ENCODE results near the gene CACNA2D3. TPM values are rescaled to one million over a fixed set of nuclear protein-coding genes. Genes with fewer than 3 reads are reported as not detected.
"Not testable (repeated sequence)": the region's sequence is repeated elsewhere in the genome, so short reads cannot be mapped to it uniquely, and the experiment has no call there.

Gene CACNA2D3
- 1 to 10 TPM; 1.5 to 2.1 (median 1.7) TPM for polyA plus RNA-seq (ENCODE audit: insufficient read length in 4 of 4)

DNA sequence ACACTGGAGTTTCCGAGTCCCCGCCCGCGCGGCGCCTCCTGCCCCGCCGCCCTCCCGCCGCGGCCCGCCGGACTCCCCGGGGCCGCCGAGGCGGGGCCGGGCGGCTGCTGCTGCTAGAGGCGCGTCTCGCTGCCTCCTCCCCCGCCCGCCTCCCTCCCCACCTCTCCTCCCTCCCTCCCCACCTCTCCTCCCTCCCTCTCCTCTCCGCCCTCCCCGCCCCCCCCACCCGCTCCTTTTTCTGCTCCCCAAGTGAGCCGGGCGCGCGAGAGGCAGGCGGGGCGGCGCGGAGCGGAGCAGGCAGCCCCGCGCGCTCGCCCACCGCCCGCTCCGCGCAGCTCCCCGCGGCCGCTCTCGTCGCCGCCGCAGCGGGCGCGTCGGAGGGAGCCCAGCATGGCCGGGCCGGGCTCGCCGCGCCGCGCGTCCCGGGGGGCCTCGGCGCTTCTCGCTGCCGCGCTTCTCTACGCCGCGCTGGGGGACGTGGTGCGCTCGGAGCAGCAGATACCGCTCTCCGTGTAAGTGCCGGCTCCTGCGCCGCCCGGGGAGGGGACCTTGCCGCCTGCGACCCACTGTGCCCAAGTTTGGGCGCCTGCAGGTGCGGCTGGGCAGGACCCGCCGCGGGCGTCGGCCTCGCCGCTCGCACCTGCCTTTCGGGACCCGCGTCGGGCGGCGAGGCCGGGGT, at the start of gene CACNA2D3:
Gene CACNA2D3, plus strand, starts transcription at position 229 of the 679 bp plus-strand sequence.
- DNase-seq (ENCODE audit: low read depth in 4 of 4, low spot score in 3 of 4): no peak

DNA sequence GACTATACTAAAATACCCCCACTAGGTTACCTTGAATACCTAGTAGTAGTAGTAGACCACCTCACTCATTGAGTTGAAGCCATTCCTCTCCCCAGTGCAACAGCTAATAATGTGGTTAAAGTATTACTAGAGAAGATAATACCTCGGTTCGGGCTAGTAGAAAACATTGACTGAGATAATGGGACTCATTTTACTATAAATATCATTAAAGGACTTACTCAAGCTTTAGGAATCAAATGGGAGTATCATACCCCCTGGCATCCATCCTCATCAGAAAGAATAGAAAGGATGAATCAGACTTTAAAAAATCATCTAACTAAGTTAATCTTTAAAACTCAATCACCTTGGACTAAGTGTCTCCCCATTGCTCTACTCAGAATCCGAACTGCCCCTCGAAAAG, 49.0 kb upstream of the CACNA2D3 start:
- DNase-seq (ENCODE audit: low read depth in 4 of 4, low spot score in 3 of 4): no peak

DNA sequence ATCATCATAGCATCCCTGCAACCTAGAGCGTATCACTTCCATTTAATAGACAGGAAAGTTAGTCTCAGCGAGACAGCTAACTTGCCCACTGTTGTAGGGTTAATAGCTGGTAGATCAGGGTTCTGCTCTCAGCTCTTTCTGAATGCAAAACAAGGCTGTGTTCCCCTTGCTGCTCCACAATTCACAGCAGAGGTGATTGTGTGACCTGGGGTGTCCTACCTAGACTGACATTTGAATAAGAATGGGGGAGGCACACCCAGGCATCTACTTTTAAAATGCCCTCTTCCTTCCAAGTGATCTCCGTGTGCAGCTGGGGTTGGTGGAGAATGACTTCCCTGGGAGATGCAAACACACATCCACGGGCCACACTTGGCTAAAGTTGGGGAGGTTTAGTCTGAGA, 43.0 kb upstream of the CACNA2D3 start:
- DNase-seq (ENCODE audit: low read depth in 4 of 4, low spot score in 3 of 4): no peak

DNA sequence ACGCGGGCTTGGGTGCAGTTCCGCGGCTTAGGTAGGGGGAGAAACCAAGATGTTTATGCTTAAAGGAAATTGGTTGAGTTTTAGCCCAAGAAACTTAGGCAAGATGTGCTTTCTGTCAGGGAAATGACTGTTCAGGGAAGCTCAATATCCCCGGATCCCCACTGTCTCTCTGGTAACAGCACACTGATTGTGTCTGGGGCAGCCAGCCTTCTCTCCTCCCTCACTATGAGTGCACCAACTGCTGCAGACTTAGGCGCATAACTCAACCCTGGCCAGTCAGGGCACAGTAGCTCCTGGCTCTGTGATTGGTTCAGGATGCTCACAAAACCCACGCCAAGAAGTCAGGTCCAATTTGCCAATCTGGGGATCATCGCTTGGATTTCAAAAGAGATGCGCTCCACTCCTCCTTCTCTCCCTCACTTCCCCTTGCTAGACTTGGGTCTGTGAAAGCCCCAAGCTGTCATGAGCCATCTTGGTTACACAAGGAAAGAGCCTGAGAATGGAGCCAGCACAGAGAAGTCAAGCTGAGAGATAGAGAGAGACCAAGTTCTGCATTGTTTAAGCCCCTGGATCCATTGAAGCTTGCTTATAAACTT, 42.5 kb upstream of the CACNA2D3 start:
- DNase-seq (ENCODE audit: low read depth in 4 of 4, low spot score in 3 of 4): no peak

DNA sequence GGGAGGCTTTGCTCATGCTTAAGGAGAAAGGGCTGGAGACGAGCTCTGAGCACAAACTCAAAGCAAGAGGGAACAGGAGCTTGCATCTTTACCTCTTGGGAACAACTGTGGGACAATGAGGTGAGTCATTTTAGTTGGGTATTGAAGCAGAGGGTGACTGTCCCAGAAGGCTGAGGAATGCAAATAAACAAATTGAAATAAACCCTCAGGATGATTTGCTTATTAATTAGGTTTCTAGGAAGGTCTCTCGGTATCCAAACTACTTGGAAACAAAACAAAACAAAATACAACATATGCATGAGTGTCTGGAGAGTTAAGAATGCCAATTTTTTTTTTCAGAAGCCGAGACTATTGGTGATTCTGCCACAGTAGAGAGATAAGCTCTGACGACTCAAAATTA, 38.4 kb upstream of the CACNA2D3 start:
- DNase-seq (ENCODE audit: low read depth in 4 of 4, low spot score in 3 of 4): no peak

DNA sequence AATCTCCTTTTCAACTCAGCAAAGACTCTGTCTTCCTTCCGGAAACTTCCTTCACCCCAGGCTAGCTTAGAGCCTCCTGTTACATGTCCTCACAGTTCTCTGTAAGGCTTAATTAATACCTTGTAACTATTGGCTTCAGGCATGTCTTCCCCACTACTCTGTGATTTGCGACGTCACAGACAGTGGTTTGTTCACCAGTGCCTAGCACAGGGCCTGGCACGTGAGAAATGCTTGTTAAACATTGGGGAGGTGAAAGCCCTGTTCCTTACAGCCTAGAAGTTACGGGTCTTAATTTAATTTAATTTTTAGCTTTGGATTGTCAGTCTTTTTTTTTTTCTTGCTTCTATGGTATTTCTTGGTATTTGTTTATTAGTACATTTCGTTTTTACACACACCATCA, 36.4 kb upstream of the CACNA2D3 start:
- no peak for DNase-seq (ENCODE audit: low read depth in 4 of 4, low spot score in 3 of 4)

DNA sequence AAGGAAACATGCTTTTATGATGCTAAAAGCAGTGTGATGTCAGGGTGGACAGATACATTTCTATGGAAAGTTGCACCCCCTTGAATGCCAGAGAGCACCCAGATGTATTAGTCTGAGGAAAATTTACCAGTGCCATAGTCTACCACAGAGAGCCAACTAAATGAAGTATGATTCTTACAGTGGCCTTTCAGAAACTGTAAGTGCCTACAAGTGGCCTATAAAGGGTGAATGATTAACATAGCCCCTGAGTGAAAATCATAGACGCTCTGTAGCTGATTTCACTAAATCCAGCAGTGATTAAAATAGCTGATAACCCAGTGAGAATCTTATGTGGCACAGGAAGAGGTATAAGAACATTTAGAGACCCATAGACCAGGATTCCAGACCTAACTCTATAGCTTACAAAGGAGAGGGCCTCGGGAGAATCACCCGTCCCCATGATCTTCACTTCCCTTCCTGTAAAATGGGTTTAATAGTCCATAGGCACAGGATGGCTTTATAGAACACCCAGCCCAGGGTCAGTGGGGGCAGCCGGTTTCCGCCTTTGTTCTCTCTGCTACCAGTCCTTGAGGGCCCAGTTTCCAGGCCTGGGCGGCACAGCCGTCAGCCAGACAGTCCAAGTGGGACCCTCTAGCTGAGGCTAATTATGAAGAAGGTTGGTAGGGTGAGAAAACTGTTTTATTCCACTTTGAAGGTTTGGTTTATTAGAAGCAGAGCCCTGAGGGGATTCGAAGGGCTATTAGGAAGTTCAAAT, 35.5 kb upstream of the CACNA2D3 start:
- DNase-seq (ENCODE audit: low read depth in 4 of 4, low spot score in 3 of 4): no peak

DNA sequence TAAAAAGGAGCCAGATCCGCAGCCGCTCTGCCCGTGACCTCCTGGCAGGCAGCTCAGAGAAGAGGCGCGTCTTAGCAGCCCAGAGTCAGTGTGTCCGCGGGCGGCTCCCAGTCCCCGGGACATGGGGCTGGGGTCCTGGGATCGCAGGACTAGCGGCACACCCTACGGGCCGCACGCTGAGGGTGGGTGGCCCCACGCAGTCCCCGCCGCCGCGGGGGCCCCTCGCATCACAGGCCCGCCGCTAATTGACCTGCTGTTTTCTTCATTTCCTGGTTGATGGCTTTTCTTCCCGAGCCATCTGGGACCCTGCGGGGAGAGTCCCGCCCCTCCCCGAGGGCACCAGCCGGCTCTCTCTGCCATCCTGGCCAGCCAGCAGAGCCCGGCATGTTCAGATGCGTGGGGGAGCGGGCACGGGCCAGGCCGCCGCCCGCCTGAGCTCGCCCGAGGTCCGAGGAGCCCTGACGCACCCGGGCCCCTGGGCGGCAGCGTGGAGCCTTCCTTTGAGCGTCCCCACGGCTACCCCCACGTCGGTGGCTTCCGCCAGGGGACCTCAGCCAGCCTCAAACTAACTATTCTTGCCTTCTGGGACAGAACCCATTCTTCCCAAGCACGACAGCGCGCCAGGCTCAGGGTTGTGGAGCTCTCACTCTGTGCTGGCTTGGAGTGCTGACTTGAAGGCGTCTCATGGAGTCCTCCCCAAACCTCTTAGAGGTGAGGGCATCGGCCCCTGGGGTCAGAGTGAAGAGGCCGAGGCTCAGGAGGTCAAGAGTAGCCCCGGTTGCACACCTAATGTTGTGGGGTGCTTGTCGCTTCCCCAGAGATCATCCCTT, 34.6 kb upstream of the CACNA2D3 start:
- DNase-seq (ENCODE audit: low read depth in 4 of 4, low spot score in 3 of 4): no peak

DNA sequence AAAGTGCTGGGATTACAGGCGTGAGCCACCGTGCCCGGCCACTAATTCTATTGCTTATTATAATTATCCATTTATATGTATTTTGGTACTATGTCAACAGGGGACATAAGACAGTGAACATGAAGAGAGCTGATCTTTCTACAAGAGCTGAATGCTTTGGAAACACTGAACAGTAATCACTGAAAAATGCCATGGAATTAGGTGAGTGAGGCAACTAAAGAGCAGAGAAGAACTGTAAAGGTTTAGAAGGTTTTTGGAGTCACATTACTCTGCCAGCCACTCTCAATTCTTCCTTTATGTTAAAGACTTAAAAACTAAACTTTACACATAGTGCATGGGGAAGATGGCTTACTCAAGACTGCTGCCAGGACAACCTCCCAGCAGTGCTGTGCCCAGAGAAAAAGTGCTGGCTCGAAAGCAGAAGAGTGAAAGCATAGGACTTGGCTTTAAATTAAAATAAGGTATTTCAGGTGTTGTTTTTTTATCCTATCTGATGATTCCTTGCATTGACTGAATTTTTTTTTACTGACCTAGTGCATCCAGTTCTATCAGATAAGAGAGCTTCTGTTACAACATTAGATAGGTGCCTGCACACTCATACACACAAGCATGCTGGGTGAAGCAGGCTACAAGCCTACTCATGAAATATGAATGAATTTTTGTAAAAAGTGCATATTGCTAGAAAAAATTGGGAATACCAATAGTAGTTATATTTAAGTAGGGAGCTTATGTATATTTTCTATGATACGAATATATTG, 28.7 kb upstream of the CACNA2D3 start:
- DNase-seq (ENCODE audit: low read depth in 4 of 4, low spot score in 3 of 4): no peak

DNA sequence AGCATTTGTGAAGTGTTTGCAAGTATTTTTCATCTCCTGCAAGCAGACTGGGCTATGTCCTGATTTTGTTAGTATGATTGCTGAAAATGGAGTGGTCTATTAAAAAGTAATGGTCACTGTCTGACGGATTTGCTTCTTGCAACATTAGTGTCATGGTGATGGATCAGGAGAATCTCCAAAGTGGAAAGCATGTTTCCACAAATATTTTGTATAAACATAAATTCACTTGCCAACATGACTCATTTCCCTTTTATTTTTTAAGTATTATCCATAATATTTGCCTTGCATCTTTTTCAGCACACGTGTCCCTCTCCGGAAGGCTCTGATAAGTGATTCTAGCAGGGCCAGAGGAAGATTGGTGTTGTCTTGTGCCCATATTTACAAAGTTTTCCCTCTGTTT, 27.4 kb upstream of the CACNA2D3 start:
- no peak for DNase-seq (ENCODE audit: low read depth in 4 of 4, low spot score in 3 of 4)

DNA sequence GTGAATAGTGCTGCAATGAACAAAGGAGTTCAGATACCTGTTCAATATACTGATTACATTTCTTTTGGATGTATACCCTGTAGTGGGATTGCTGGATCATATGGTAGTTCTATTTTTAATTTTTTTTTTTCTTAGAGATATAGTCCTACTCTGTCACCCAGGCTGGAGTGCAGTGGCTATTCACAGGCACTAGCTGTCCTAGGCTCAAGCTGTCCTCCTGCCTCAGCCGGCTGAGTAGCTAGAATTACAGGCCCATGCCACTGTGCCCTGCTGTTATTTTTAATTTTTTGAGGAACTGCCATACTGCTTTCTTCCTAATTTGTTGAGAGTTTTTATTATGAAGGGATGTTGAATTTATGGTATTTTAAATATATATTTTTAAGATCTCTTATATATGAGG, 23.0 kb upstream of the CACNA2D3 start:
- no peak for DNase-seq (ENCODE audit: low read depth in 4 of 4, low spot score in 3 of 4)

DNA sequence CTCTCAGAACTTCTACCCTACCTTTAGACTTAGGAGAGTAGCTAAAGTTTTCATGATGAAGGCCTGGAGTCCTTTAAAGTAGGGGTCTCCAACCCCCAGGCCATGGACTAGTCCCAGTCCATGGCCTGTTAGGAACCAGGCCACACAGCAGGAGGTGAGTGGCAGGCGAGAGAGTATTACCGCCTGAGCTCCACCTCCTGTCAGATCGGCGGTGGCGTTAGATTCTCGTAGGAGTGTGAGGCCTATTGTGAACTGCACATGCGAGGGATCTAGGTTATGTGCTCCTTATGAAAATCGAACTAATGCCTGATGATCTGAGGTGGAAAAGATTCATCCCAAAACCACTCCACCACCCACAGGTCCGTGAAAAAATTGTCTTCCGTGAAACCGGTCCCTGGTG, 18.3 kb upstream of the CACNA2D3 start:
- no peak for DNase-seq (ENCODE audit: low read depth in 4 of 4, low spot score in 3 of 4)

DNA sequence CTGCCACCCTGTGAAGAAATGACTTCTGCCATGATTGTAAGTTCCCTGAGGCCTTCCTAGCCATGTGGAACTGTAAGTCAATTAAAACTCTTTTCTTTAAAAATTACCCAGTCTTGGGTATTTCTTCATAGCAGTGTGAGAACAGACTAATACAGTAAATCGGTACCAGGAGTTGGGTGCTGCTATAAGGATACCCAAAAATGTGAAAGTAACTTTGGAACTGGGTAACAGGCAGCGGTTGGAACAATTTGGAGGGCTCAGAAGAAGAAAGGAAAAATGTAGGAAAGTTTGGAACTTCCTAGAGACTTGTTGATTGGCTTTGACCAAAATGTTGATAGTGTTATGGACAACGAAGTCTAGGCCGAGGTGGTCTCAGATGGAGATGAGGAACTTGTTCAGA, 6.2 kb upstream of the CACNA2D3 start:
- DNase-seq (ENCODE audit: low read depth in 4 of 4, low spot score in 3 of 4): not testable (repeated sequence)

DNA sequence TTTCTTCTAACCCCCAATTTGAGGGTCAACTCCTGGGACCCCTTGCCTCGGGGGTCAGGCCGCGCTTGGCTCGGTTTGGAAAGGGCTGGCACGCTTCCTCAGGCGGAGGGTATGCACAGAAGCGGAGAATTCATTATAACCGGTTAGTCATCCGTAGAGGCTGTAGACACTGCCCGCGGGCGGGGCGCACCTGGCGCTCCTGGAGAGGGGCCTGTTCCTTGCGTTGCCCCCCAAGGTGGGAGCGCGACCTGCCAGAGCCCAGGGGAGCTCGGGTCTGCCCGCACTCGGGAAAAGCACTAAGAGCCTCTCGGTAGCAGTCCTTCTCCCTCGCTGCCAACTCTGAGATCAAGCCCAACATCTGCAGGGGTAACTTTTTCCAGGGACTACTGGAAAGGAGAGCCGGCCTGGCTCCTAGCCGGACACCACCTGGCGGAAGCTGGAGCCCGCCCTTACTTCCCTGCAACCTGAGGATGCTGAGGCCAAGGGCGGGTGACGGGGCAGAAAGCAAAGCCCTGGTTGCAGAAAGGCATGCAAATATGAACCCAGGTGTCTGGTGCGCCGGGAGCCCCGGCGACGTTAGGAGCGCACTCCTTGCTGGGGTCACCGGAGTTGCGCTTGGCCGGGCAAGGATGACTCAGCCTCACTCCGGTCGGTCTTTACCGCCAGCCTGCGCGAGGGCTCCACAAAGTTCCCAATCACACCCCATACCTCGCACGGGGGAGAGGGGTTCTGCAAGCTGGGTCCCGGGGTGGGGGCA, 1.5 kb upstream of the CACNA2D3 start:
- no peak for DNase-seq (ENCODE audit: low read depth in 4 of 4, low spot score in 3 of 4)

DNA sequence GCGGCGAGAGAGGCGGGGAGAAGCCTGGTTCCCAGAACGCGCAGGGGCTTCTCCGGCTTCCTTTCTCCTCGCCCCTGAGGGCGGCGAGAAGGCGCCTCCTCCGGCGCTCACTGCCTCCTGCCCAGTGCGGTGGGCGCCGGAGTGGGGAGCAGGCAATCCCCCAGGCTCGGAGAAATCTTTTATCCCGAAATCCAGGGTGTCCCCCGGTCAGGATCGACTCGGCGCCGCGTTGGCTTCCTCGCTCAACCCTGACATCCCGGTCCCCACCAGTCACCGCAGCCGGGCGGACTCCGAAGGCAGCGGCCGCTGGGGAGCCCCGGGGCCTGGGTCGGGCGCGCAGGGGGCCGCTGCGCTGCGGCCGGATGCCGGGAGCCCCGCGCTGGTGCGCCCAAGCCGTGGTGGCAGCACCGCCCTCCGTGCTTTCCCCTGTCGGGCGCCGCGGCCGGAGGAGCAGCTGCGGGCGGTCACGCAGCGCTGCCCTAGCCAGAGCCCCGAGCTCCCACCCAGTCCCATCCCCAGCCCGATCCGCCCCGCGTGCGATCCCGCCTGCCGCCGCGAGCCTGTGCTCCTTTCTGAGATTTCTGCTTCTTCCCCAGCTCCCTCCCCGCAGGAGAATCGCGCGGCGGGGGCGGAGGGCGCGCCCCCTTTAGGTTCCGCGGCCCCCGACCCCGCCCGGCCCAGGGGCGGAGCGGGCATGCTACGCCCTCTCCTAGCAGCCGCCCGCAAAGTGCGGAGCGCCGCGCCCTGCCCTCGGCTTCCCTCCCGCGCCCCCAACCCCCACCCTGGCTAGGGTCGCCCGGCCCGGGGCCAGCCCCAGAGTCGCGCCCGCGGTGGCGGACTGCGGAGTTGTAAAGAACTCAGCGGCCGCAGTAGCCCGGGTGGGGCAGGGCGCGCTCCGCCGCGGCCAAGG, 683 bp upstream of the CACNA2D3 start:
- no peak for DNase-seq (ENCODE audit: low read depth in 4 of 4, low spot score in 3 of 4)

DNA sequence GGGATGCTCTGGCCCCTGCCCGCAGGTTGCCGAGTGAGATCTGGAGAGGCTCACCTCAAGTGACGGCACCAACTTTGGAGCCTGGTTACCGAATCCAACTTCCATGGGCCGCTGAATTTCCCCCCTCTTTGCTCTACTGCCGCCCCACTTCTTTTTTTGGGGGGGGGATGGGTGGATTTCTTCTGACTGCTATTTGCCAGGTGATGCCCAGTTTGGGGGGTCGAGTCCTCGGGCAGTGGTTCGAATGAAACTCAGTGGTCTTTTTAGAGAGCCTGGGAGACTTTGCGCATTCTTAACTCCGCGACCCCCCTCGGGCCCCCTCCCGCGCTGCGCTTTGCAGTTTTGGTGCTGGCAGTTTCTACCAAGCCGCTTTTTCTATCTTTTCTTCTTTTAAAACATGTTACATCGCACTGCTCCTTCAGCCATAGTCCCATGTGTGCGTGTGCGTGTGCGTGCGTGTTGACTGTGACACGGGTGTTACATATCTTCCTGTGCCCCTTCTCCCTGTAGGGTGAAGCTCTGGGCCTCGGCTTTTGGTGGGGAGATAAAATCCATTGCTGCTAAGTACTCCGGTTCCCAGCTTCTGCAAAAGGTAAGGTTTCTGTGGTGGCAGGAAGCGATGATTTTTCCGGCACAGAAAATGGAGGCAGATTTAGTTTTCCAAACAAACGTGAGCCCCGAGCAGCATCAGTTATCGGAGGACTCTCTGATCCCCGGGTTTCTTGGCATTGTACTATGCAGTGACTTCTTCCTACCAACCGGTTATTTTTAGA, 837 bp downstream of the CACNA2D3 start:
- DNase-seq (ENCODE audit: low read depth in 4 of 4, low spot score in 3 of 4): no peak

DNA sequence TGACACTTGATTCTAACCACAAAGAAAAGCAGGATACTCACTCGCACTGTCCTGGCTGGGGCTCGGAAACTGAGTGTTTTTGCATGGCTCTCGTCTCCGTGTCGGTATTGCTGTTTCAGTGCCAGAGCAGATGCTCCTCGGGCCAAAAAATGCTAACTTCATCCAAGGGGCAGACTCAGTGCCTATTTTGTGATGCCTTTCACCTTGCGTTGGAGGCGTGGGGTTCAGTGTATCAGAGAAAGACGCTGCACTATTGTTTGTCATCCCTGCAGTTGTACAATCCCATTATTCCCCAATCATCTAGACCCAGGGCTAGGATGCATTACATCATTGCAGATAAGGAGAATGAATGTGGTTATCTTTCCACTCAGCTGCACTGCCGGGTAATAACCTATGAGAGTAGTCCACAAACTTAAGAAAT, 1.4 kb downstream of the CACNA2D3 start:
- DNase-seq (ENCODE audit: low read depth in 4 of 4, low spot score in 3 of 4): no peak

DNA sequence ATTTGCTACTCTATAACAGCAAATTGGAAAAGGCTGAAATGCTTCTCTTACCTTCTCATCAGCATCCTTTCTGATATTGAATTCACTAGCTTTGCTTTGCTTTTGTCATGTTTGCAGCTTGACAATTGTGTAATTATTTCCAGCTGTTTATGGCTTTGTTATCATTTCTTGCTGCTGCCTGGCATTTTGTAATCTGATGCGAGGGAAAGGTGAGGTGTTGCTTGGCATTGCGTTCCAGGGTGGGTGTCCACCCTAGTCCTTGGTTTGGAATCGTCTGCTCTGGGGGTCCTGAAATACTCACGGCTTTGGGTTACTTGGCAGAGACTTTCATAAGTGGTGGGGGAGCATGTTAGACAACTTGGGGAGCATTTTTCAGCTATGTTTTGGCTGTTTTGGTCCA, 2.9 kb downstream of the CACNA2D3 start:
- no peak for DNase-seq (ENCODE audit: low read depth in 4 of 4, low spot score in 3 of 4)

All from right renal pelvis (tissue), 4 donors.